ENCODE results near the gene PAGE4. TPM values are rescaled to one million over a fixed set of nuclear protein-coding genes. Genes with fewer than 3 reads are reported as not detected.

PAGE4 gene
- total RNA-seq = not detected

DNA sequence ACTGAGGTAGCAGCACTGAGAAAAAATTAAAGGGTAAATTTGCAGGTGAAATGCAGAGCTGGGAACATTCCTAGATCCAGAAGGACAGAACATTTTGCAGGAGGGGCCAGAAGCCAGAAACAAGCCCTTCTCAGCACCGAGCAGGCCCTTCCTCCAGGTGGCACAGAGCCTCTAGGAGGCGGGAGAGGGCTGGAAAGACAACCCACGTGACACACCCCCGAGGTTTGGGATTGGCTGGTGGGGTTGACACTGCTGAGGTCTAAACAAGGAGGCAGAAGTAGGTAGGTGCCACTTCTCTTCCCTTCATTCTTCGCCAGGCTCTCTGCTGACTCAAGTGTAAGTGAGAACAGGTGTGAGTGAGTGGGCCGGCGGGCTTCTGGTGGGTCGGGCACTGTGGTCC is at the start of gene PAGE4:
TSS of gene PAGE4 (plus strand) at position 288 of the 400 bp plus-strand sequence. CDS start 1,126 bp downstream, outside the sequence.
- TF ChIP-seq CTCF (IDR thresholded peaks at IDR 0.05) (no peak), POLR2A (IDR thresholded peaks at IDR 0.05) (no peak), EP300 (IDR thresholded peaks at IDR 0.05) (no peak)
- Histone ChIP-seq H3K4me1 (no peaks in the 10 kb centered on the region), H3K27ac (no peak within 1 kb of the TSS), H3K9me3 (no peaks in the 10 kb centered on the region), H3K4me3 (no peak within 1 kb of the TSS), H3K36me3 (no peaks in the 10 kb centered on the region), H3K27me3 (peaks cover 0 to 22% of the 10 kb centered on the region in 2 donors)
- DNase-seq (ENCODE audit: low spot score in 2 of 2) = no peak
- 65 to 76% methylated on average over 4 to 8 of the region's 8 CpGs for WGBS, 2 donors

GRCh38 chrX:49784747-49785280 is 44.3 kb upstream of the PAGE4 start:
- no peak overlapping the region for H3K4me3 ChIP-seq
- WGBS, 2 donors = 90 to 100% methylated on average over 1 of the region's 1 CpG
- TF ChIP-seq EP300 (IDR thresholded peaks at IDR 0.05) = no peak
- TF ChIP-seq POLR2A (IDR thresholded peaks at IDR 0.05) = no peak
- TF ChIP-seq CTCF (IDR thresholded peaks at IDR 0.05) = no peak

DNA sequence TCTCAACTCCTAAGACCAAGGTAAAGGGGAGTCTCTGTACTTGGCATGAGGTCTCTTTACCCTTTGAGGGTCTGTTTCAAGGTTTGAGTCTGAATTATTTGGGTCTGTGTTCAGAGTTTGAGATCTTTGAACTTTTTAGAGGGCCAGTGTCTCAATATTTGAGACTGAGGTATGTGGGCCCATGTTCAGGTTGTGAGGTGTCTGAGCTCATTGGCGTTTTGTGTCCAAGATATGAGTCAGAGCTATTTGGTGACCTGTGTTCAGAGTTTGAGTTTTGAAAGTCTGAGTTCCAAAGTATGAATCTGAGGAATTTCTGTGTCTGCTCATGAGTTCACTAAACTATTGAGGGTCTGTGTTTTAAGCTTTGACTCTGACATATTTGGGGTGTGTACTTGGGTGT is 36.7 kb upstream of the PAGE4 start:
- H3K9me3 ChIP-seq = no peaks in the 10 kb centered on the region
- no peak for DNase-seq (ENCODE audit: low spot score in 2 of 2)
- H3K36me3 ChIP-seq = no peaks in the 10 kb centered on the region
- H3K4me1 ChIP-seq = no peaks in the 10 kb centered on the region
- H3K27me3 ChIP-seq = no peaks in the 10 kb centered on the region
- H3K4me3 ChIP-seq = no peak overlapping the region
- no peak overlapping the region for H3K27ac ChIP-seq
- TF ChIP-seq EP300 (IDR thresholded peaks at IDR 0.05) (no peak), POLR2A (IDR thresholded peaks at IDR 0.05) (no peak), CTCF (IDR thresholded peaks at IDR 0.05) (no peak)
- 45 to 50% methylated on average over 1 of the region's 1 CpG for WGBS, 2 donors

More at GRCh38 chrX:49784747-49785280, 44.3 kb upstream of the PAGE4 start:
- Histone ChIP-seq H3K4me1 (no peaks in the 10 kb centered on the region), H3K9me3 (no peaks in the 10 kb centered on the region), H3K36me3 (no peaks in the 10 kb centered on the region), H3K27ac (no peak overlapping the region), H3K27me3 (no peaks in the 10 kb centered on the region)
- DNase-seq (ENCODE audit: low spot score in 2 of 2) = no peak

GRCh38 chrX:49793686-49794085 is 35.4 kb upstream of the PAGE4 start:
- Histone ChIP-seq H3K27me3 (no peaks in the 10 kb centered on the region), H3K9me3 (no peaks in the 10 kb centered on the region), H3K4me1 (no peaks in the 10 kb centered on the region), H3K27ac (no peak overlapping the region), H3K4me3 (no peak overlapping the region), H3K36me3 (no peaks in the 10 kb centered on the region)
- no peak for DNase-seq (ENCODE audit: low spot score in 2 of 2)
- TF ChIP-seq CTCF (IDR thresholded peaks at IDR 0.05) (no peak), EP300 (IDR thresholded peaks at IDR 0.05) (no peak)

DNA sequence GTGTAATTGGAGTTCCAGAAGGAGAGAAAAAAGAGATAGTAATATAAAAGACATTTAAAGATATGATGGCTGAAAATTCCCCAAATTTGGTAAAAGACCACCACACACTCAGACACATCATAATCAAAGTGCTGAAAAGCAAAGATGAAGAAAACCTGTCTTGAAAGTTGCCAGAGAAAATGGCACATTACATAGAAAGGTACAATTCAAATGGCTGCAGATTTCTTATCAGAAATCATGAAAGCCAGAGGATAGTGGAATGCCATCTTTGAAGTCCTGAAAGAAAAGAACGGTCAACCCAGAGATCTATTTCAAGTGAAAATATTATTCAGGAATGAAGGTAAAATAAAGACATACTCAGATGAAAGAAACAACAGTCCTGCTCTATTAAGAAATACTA is 29.3 kb upstream of the PAGE4 start:
- Histone ChIP-seq H3K4me1 (no peaks in the 10 kb centered on the region), H3K36me3 (no peaks in the 10 kb centered on the region), H3K4me3 (no peak overlapping the region), H3K27me3 (peaks cover 0 to 3% of the 10 kb centered on the region in 2 donors), H3K9me3 (peaks cover 0 to 5% (median 0%) of the 10 kb centered on the region in 4 donors), H3K27ac (no peak overlapping the region)
- DNase-seq (ENCODE audit: low spot score in 2 of 2) = no peak
- TF ChIP-seq CTCF (IDR thresholded peaks at IDR 0.05) (no peak), POLR2A (IDR thresholded peaks at IDR 0.05) (no peak), EP300 (IDR thresholded peaks at IDR 0.05) (no peak)
- 88 to 100% methylated on average over 1 of the region's 1 CpG for WGBS, 2 donors
